HG03571 (cell line): Measurements from ENCODE around the gene ALCAM.
A peak's percentile ranks its signal among the peaks of the same experiment; 100 is the strongest.

Experiments used
- ATAC-seq: cut with Tn5 transposase; IDR thresholded peaks from one replicate; pipeline ENCODE4 v1.9.1; 2021; ENCODE audit not compliant: unreplicated experiment

ALCAM gene

DNA sequence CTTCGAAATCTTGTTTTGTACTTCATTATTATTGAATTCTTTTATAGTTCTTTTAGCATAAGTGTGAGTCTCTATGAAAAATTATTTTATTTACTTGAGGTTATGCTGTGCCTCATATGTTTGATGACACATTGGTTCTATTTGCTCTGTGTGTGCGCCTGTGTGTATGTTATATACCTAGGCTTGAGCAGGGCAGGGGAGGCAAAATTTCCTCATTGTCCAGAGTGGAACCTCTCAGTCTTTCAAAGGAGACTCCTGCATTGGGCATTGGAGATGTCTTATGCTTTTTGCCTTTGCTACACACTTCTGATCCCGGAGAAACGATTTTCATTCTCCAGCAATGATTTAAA lies 58.4 kb downstream of the ALCAM start:
- no peak for ATAC-seq

DNA sequence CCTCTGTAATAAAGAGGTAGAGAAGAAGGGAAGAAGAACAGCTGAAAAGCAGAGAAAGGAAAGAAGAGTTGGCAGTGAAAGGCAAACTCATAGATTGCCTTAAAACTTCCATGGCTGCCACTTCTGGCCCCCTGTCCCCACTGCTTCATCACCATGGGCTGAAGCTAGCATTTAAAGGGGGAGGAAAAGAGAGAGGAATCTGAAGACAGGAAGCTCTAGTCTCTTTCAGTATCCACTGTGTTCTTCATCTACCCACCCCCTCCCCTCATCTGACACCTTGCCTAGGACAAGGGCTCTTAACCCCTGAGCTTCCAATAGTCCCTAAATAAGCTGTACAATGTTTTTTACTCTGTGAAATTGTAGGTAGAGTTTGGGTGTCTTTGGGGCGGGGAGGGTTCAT lies 60.6 kb downstream of the ALCAM start:
- ATAC-seq = no peak

DNA sequence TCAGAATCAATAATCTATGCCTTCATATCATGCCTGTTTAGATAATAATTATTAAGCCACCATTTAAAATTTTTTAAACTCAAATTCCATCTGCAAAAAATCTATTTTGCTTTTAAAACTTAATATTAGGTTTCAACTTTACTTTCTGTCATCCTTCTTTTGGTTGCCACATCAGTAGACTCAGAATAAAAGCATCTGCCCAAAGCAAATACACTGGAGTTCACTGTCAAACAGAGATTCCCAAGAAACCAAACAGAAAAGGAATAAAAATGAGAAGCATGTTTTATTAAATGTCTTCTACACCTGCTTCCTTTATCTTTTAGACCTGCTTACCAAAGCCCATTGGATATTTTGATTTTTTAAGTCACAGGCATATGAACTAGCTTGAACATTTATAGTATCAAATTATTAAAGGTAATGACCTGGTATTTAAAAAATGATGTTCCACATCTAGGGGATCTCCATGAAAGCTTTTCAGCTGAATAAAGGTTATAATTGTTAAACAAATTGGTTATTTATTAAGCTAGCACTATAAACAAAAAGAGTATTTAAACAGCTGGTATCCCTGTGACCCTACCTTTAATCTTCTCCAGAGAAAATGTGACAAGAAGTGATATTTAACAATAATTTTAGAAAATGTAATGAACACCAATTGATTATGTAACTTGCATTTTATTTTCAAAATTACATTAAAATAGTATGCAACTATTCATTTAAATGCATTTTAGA lies 62.5 kb downstream of the ALCAM start:
- ATAC-seq = no peak

DNA sequence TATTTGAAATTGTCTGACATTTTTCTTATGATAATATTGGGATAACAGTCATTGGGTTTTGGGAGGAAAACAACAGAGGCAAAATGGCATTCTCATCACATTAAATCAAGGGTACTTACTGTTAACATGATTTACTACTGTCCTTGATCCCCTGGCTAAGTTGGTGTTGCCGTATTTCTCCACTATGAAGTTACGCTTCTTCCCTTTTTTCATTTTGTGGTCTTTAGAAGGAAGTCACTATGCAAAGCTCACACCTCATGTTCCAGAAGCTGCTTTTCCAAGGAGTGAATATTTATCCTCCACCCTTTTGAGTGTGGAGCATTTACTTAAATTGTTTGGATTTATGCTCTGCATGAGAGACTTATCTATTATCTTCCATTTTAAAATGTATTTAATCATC lies 63.7 kb downstream of the ALCAM start:
- ATAC-seq = no peak

DNA sequence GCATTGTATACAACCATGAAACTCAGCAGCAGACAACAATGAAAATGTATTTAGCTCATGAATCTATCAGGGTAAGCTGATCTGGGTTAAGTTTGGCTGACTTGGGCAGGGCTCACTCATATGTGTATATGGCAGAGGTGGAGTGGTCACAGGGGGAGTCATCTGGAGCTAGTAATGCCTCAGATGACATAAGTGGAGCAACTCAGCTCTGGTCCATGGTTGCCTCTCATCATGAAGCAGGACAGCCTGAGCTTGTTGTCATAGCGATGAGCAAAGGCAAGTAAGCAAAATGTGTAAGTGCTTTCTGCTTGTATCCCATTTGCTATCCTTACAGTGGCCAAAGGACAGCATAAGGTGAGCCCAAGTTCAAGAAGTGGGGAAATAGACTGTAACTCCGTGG lies 64.5 kb downstream of the ALCAM start:
- ATAC-seq = no peak

DNA sequence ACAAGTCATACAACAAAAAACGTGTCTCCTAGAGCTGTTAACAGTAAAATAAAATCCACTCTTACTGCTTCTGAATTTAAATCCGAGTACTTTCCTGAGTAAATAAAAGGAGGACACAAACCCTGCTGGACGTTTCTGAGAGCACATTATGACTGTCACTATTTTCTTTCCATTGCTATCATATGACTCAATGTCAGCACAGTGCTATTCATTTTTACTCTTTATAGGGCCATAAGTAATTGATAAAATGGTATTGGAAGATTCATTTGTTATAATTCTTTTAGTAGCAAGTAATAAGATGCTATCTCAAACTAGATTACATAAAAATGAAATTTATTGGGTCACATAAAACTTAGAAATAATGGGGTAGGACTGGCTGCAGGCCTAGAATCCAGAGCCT lies 68.6 kb downstream of the ALCAM start:
- ATAC-seq = no peak

DNA sequence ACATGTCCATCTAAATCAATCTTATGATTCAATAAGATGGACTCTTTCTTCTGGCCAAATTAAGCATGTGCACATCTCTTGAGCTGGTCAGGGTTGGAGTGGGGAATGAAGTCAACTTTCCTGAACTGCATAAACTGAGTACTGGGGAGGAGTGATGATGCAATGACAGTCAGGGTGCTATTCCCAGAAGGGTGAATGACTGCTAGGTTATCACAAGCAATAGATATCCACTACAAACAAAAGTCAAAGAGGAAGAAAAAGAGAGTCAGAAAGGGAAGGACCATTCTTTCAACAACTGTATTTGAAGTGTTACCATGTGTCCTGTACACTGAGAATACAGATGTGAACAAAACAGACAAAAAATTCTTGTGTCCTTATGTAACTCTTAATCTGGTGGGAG lies 70.0 kb downstream of the ALCAM start:
- ATAC-seq = no peak

DNA sequence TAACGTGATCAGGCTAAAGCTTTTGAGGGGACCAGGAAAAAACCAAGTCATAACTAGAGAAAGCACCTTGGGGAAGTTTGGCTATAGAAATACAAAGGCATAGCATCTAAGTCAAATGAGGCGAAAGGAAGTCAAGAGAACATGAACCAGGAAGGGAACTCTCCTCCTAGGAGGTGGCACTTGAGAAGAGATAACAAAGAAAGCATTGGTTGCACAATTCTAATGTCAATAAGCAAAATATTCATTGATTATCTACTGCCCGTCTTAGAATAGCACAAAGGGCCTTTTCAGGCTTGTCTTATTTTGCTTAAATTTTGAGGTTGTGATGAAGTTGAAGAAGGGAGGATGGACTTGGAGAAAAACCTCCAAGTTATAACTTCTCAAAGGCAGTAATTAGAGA lies 73.4 kb downstream of the ALCAM start:
- ATAC-seq = no peak

DNA sequence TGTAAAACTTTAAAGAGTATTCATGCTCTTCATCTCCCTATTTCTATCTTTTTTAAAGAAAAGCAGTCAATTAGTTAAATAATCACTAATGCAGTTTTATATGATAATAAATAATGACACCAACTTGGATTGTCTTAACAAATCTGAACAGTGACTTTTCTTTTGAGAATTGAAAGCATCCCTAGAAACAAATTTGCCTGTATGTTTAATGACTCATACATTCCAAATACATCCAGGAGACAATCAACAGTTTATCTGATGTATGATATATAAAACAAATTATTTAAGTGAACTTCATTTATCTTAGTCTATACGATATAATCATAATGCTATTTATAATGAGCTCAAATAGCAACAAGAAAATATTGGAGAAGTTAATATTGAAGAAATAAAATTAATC lies 78.0 kb downstream of the ALCAM start:
- no peak for ATAC-seq

DNA sequence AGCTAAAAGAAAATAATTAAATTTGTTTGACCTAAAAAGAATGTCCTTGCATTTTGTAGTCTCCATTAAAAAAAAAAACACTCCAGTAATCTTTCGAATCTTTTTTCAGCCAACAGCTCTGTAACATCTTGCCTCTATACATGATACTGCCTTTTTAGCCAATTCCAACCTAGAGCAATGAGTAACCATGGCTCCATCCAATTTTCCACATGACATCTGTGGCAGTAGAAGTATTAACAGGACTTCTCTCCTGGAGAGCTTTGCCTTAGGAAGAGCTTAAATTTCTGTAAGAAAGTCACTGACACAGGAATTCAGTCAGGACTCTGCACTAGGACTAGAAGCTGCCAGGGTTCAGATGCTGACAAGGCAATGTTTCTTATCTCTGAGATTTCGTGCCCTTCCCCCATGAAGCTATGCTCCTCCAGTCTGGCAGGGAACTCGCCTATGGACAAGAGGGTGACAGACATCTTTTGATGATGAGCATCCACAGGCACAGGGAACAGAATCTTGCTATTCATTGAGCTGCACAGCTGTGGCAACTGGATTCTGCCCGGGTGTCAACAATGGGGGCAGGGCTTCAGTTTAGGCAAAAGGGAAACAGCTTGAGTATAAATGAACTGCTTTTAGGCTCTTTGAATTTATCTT lies 81.8 kb downstream of the ALCAM start:
- no peak for ATAC-seq

DNA sequence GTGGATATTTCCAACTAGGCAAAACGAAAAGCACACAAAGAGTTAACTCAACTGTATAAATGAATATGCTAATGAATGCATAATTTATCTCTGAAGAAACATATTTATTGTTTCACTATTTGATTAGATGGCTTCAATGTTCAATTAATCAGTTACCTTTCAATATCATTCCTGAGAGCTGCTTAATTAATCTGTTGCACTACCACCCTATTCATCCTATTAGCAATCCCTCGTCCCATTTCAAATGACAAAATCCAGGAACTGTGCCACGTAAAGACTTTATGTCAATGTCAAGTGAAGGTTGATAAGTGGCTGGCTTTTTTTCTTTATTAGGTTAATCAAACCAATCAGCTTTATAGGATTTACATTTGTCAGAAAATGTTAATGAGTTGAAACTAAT lies 82.7 kb downstream of the ALCAM start:
- ATAC-seq = no peak

DNA sequence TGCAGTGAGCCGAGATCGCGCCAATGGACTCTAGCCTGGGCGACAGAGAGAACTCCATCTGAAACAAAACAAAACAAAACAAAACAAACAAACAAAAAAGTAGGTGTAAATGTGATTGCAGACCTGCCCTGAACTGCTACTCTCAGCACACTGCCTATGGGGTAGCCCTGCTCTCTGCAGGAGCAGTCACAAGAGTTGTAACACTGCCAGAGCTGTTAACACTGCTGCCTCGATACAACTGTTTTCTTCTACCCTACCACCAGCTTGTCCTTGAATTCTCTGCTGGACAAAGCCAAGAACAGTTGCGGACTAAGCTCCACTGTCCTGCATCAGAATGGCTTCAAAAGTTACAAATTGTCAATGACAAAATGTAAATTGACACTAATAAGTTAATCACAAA lies 89.3 kb downstream of the ALCAM start:
- no peak for ATAC-seq

DNA sequence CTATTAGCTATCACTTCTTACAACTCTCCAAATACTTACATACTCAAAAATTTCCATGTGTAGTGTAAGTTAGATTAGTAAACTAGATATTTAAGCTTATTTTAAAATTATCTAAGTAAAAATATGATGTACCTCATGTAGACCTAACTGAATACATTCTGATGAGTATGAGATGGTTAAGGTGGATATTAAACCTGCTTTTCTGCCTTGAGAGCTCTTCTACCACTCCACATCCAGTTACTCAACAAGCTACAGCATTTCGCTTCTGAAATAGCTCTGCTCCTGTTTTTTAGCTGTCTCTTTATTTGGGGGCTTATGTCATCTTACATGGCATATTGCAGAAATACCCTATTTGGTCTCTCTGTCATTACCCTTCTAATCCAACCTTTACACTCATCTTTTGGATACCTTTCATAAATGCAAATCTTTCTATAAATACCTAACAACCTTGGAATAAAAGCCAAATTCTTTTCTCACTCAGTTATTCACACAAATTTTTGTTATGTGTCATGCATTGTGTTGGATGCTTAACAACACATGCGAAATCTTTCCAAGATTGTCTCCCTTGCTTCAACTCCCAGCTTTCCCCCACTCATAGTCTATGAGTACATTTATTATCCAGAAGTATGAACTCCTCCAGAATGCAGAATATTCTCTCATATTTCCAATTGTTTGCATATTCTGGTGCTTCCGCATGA lies 92.0 kb downstream of the ALCAM start:
- no peak for ATAC-seq

DNA sequence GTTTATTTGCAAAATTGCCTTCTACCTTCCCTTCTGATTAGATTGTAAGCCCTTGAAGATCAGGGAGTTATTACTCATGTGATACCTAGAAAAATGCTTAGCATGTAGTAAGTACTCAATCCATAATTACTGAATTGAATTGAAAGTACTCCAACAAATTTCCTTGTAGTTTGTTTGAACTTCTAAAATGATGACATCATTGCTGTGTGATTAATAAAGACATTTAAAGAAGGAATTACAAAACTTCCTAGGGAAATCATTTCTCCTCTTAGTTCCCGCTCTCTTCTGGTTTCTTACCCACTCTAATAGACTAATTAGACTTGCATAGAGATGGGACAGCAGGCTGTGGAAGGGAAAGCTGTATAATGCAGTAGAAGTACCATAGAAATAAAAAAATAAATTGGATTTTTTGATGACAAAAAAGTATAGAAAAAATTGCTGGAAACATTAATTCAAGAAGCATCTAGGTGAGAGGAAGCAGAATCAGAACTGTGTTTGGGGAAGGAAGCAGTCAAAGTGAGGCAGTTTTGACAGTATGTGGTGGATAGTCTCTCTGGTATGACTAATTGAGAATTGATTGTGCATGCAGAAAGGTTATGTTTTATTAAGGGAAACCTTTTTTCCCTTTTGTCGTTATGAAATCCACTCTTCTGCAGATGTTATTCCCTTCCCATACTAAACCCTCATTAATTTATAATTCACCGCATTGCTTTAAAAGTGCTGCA lies 93.0 kb downstream of the ALCAM start:
- no peak for ATAC-seq

DNA sequence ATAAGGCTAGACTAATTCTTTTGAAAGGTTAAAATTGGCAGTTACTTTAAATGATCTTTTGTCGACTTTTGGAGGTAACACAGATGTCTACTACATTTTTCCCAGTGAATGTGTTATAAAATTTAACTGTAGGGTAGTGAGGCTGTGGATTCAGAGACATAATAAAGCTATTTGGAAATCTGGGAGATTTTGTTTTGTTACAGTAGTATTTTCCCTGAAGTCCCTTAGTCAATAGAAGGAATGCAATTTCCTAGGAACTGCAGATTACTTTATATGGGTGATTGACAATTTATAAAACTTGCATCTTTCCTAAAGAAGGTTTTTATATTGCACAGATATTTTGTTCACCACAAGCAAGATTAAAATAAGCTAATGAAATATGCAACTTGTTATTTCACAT lies 96.9 kb downstream of the ALCAM start:
- no peak for ATAC-seq

DNA sequence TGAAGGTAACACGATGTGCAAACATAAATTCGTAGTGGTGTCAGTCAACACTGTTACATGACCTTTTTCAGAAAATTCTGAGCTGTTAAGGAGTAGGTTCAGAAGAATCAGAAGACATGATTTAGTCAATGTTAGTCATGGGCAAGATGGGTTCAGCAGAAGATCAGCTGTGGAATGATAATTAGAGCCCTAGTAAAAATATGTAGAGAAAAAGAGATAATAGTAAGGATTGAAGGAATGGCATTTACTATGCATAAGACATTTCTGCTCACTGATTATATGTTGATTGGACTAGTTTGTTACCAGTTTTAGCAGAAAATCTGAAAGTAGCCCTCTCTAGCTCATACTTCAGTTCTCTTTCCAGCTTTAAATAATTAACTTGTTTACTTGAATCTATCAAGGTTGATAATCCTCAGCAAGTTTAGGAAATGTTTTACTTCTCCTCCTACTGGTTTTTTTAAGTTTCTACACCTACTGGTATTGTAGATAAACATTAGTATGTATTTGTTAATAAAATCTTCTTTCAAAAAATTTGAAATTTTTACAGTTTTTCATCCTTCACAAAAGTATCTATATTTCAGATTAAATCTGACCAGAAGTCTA lies 98.6 kb downstream of the ALCAM start:
- no peak for ATAC-seq

DNA sequence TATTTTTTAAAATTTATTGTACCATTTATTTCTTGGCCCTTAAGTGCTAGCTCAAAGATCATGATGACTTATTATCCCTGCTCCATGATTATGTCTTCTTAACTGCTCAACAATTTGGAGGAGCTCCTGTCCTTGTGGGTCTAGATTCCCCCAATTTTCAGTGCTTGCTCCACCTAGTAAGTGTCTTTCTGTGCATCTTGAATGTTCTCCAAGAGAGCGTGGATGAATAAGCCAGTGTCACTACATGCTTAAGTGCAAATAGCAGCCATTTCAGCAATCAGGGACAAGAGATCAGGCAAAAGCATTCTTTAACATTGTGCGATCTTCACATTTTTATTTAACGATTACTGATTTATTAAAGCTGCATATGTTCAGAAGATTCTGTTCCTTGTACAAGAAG lies 99.4 kb downstream of the ALCAM start:
- ATAC-seq = no peak

DNA sequence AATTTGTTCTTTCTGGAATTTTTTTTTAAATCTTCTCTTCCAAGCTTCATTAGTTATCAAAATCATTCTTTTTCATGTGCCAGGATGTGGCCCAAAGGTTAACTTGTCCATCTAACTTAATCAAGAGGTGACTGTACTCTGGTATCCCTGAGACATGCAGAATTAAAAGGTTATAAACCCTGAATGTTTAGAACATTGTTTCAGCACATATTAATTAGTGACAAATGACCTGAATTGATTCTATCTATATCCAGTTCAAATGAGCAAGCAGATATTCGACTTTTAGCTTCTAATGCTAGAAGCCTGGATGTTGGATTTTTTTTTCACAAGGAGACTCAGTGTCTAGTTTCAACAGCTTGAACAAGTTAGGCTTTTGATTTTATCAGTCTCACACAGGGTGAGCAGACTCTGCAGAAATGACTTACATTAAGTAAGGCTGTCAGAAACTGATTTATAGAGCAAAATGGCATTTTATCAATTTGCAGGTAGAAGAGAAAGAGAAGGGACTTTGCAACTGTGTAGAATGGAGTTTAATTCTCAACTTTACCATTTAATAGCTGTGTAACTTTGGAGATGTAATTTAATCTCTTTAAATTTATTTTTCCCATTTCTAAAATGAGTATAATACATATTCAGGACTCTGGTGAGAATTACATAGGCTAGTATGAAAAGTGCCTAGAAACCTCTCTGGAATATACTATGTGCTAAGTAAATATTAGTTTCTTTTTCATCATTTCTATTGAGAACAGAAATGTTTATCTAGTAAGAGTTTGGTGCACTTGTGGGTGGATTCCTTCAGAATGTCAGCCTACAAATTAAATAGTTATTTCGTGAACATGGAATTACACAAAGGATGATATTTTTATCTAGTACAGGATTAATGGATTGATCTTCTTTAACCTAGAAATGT lies 100.0 kb downstream of the ALCAM start:
- ATAC-seq = no peak

DNA sequence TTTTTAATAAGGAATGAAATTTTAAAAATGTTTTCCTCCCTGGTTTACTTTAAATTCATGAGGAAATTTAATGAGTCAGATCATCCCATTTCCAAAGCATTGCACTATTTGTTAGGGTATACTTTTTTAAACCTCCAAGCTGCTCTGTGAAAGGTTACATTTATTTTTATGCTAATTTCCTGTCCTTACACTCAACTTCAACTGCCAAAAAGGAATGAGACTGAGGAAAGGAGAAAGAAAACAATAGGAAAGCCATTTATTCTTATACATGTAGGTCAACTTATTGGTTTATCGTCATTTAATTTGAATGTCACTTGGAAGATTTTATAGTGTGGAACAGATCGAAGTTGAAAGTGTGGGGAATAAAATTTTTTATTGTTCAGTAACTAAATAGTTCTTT lies 104.1 kb downstream of the ALCAM start:
- no peak for ATAC-seq

DNA sequence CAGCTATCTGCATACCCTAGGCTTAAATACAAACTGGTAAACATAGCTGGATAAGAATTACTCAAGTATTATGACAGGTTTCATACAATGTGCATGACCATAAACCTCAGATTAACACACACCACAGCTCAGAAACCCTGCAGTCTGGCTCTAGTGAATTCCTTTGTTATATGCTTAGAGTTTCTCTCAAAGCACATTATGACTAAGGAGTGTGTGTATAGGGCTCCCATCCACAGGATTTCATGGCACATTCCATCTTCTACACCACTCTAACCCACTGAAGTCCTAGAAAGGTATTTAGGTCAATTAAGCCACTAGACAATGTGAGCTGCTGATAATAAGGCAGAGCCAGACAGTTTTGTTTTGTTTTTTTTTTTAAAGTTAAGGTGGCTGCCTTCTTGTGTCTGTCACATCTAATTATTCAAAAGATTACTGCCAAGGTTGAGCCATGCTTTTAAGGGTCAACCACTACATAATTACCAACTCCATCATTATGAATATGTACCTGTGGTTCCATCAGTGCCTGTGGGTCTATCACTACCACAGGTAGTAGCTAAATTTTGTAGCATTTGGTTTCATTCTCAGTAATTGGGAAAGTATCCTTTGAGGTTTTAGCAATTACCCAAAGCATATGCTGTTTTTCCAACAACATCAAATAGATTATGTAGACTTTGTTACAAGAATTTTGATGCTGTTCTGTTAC lies 107.0 kb downstream of the ALCAM start:
- ATAC-seq = peak; percentile 66
